Fibroblast of villous mesenchyme (primary cell): Measurements from ENCODE around the gene PKMYT1. TPM values are rescaled to one million over a fixed set of nuclear protein-coding genes. Genes with fewer than 3 reads are reported as not detected.
"Not testable (repeated sequence)": the region's sequence is repeated elsewhere in the genome, so short reads cannot be mapped to it uniquely, and the experiment has no call there.

ENCODE experiments used
- DNase-seq: peaks from one replicate; pipeline ENCODE4 v3.0.0-alpha.2; 2010; ENCODE audit warnings: low read depth
- H3K4me3 ChIP-seq: 2 replicates; pipeline ENCODE4 v1.5.1; 2011; ENCODE audit warnings: low read depth, mild to moderate bottlenecking, low read length
- total RNA-seq: library from RNA; depleted of rRNA; stranded (reverse); fragments of >200 nt; gene quantifications from 2 replicates; pipeline ENCODE4 v1.2.3, GENCODE V29; 2012
- TF ChIP-seq, protein P1 (sequence below): IDR thresholded peaks from 2 replicates; pipeline ENCODE4 v1.5.1; 2012; ENCODE audit warnings: low read depth, mild to moderate bottlenecking, low read length; ENCODE audit not compliant: insufficient read depth

Gene PKMYT1
- total RNA-seq, 1 donor: 6.9 TPM

DNA sequence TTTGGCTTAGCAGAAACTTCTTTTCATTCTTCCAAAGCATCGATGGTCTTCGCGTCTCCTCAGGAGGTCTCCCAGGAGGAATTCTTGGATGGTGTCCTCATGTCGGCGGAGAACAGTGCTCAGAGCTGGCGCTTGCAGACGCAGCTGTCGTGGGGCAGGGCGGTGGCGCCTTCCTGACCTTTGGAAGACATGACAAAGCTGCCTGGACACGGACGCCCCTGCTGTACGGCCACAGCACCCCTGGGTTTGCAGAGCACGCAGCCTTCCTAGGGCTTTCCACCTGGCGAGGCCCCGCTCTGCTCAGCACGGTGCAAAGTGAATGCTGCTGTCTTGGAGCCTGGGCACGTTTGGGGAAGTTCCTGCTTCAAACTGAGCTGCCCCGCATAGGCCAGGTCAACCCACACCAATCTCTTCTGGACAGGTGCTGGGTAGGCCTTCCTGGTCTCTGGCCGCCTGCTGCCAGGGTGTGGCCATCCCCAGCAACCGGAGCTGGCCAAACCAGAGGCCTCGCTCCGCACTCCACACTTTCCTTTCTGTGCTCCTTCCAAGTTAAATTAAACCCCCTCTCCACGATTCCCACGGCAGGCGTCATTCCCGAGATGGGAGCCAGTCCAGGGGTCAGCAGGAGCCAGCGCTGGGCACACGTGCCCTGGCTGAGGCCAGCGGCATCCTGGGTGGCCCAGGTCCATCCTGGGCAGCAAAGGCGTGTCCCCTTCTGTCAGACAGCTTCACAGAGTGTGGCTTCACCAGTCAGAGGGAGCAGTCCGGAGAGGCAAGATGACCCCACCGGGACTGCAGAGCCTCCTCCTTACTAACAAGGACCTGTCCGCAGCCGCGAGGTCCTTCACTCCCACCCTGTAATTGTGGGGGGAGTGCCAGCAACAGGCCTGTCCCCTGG is 31.2 kb downstream of the PKMYT1 start:
- no peak for DNase-seq
- TF ChIP-seq, protein P1, sequence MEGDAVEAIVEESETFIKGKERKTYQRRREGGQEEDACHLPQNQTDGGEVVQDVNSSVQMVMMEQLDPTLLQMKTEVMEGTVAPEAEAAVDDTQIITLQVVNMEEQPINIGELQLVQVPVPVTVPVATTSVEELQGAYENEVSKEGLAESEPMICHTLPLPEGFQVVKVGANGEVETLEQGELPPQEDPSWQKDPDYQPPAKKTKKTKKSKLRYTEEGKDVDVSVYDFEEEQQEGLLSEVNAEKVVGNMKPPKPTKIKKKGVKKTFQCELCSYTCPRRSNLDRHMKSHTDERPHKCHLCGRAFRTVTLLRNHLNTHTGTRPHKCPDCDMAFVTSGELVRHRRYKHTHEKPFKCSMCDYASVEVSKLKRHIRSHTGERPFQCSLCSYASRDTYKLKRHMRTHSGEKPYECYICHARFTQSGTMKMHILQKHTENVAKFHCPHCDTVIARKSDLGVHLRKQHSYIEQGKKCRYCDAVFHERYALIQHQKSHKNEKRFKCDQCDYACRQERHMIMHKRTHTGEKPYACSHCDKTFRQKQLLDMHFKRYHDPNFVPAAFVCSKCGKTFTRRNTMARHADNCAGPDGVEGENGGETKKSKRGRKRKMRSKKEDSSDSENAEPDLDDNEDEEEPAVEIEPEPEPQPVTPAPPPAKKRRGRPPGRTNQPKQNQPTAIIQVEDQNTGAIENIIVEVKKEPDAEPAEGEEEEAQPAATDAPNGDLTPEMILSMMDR: no peak

DNA sequence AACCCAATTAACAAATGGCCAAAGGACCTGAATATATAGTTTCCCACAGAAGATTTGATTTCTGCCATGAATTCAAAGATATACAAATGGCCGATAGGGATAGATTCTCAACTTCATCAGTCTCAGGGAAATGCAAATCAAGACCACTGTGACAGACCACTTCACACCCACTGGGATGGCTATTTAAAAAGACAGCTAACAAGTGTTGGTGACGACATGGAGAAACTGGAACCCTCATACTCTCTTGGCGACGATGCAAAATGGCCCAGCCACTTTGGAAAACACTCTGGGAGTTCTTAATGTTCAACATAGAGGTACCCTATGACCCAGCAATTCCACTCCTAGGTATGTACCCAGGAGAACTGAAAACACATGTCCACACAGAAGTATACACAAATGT is 33.6 kb downstream of the PKMYT1 start:
- H3K4me3 ChIP-seq: no peak overlapping the region
- TF ChIP-seq, protein P1: no peak
- no peak for DNase-seq

More for the DNA sequence above, 31.2 kb downstream of the PKMYT1 start:
- H3K4me3 ChIP-seq: no peak overlapping the region

DNA sequence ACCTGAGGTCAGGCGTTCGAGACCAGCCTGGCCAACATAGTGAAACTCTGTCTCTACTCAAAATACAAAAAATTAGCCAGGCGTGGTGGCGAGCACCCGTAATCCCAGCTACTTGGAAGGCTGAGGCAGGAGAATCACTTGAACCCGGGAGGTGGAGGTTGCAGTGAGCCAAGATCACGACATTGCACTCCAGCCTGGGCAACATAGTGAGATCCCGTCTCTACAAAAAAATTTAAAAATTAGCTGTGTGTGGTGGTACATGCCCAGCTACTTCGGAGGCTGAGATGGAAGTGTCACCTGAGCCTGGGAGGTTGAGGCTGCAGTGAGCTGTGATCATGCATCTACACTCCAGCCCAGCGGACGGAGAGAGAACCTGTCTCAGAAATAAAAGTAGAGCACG is 36.5 kb downstream of the PKMYT1 start:
- H3K4me3 ChIP-seq, DNase-seq: not testable (repeated sequence)

DNA sequence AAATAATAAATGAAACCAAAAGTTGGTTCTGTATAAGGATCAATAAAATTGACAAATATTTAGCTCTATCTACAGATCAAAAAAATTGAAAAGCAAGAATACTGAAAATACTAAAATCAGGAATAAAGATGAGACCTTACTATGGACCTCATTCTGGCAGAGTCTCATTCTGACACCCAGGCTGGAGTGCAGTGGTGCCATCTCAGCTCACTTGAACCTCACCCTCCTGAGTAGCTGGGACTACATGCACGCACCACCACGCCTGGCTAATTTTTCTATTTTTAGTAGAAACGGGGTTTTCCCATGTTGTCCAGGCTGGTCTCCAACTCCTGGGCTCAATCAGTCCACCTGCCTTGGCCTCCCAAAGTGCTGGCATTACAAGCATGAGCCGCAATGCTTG is 38.2 kb downstream of the PKMYT1 start:
- DNase-seq: no peak
- TF ChIP-seq, protein P1: no peak
- no peak overlapping the region for H3K4me3 ChIP-seq

DNA sequence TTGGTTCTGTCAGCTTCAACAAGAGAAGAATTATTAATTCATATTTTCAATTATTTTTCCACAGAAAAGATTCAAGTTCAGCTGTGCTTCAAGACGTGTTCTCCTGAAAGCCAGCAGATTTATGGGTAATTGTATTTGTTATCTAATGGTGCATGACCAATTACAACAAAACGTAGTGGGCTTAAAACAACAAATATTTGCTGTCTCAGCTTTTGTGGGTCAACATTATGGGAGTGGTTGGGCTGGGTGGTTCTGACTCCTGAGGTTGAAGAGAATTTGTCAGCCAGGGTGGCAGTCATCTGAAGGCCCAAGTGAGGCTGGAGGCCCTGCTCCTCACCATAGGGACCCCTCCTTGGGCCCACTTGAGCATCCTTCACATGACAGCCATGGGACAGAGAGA is 40.3 kb downstream of the PKMYT1 start:
- TF ChIP-seq, protein P1: no peak
- no peak for DNase-seq
- H3K4me3 ChIP-seq: no peak overlapping the region

DNA sequence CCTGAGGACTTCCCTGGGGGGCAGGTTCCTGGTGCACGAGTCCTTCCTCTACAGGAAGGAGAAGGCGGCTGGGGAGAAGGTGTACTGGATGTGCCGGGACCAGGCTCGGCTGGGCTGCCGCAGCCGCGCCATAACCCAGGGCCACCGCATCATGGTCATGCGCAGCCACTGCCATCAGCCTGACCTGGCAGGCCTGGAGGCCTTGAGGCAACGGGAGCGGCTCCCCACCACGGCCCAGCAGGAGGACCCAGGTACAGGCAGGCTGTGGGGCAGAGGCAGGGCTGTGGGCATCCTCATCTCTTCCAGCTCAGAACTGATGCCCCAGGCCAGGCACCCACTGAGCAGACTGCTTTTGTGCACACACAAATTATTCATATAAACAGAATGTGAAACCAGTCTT is 42.0 kb downstream of the PKMYT1 start:
- no peak for DNase-seq
- H3K4me3 ChIP-seq: no peak overlapping the region
- TF ChIP-seq, protein P1: no peak

DNA sequence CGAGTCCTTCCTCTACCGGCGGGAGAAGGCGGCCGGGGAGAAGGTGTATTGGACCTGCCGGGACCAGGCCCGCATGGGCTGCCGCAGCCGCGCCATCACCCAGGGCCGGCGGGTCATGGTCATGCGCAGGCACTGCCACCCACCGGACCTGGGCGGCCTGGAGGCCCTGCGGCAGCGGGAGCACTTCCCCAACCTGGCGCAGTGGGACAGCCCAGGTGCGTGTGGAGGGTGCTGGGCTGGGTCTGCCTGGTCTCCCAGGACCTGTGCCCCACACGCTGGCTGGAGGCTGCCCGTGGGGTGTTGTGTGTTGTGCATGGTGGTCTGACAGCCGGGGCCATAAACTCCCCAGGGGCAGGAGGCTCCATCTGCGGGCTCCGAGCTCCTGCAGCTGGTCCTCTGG is 43.1 kb downstream of the PKMYT1 start:
- TF ChIP-seq, protein P1: no peak
- H3K4me3 ChIP-seq: no peak overlapping the region
- no peak for DNase-seq
